ENCODE data around the gene MRFAP1. TPM values are rescaled to one million over a fixed set of nuclear protein-coding genes. Genes with fewer than 3 reads are reported as not detected.

MRFAP1 gene
- total RNA-seq, 6 experiments from 2014 or later, result 332 to 418 (median 364) TPM

DNA sequence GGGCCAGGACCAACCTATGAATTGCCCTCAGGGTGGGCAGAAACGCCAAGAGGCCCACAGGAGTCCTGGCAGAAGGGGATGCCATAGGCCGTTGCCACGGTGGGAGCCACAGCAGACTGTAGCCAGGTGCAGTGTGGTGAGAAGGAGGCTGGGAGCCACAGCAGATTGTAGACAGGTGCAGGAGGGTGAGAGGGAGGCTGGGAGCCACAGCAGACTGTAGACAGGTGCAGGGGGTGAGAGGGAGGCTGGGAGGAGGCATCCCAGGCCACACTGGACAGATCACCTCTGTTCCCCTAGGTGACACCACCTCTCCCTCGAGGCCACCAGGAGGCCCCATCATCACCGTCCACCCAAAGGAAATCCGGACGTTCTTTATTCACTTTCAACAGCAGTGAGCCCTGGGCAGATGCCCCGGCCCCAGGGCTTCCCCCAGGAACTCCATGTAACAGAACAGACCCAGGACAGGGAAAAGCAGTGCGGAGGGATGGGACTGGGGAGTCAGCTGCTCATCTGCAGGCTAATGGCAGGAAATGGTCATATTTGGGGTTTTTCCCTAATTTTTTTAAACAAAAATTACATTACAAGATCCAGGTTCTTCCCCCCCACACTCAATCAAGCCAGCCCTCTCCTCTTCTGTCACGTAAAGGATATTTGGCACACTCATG is 19.5 kb upstream of the MRFAP1 start:
- DNase-seq, result no peak
- H3K36me3 Mint-ChIP-seq (ENCODE audit: low read depth), result peaks cover 19% of the 10 kb centered on the region
- no peaks in the 10 kb centered on the region for H3K4me1 Mint-ChIP-seq (ENCODE audit: low read depth)
- no peaks in the 10 kb centered on the region for H3K9me3 Mint-ChIP-seq
- H3K4me3 Mint-ChIP-seq, result no peak overlapping the region
- TF ChIP-seq, protein P1, sequence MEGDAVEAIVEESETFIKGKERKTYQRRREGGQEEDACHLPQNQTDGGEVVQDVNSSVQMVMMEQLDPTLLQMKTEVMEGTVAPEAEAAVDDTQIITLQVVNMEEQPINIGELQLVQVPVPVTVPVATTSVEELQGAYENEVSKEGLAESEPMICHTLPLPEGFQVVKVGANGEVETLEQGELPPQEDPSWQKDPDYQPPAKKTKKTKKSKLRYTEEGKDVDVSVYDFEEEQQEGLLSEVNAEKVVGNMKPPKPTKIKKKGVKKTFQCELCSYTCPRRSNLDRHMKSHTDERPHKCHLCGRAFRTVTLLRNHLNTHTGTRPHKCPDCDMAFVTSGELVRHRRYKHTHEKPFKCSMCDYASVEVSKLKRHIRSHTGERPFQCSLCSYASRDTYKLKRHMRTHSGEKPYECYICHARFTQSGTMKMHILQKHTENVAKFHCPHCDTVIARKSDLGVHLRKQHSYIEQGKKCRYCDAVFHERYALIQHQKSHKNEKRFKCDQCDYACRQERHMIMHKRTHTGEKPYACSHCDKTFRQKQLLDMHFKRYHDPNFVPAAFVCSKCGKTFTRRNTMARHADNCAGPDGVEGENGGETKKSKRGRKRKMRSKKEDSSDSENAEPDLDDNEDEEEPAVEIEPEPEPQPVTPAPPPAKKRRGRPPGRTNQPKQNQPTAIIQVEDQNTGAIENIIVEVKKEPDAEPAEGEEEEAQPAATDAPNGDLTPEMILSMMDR (IDR thresholded peaks at IDR 0.05), result no peak
- H3K27me3 Mint-ChIP-seq (ENCODE audit: insufficient read depth), result peaks cover 2% of the 10 kb centered on the region; the same call in 1 of the 2 replicates
- no peak overlapping the region for H3K27ac Mint-ChIP-seq

DNA sequence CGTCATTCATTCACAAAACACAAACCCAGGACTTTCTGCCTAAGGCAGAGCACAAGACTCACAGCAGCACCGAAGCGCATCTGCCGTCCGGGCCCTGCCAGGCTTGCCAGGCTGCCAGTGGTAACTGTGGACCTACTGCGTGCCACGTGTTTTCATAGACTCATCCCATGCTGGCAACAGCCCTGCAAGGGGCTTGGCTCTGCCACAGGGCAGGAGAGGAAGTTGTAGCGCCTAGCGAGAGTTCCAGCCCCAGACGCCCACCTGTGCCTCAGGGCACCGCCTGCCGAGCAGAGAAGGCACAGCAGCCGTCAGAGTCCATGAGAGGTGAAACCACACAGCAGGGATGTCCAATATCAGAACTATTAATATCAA is 18.9 kb upstream of the MRFAP1 start:
- Mint-ChIP-seq H3K4me3 (no peak overlapping the region), H3K27me3 (ENCODE audit: insufficient read depth) (peaks cover 2% of the 10 kb centered on the region; the same call in 1 of the 2 replicates), H3K9me3 (no peaks in the 10 kb centered on the region), H3K27ac (no peak overlapping the region), H3K36me3 (ENCODE audit: low read depth) (peaks cover 14% of the 10 kb centered on the region), H3K4me1 (ENCODE audit: low read depth) (no peaks in the 10 kb centered on the region)
- no peak for DNase-seq
- TF ChIP-seq, protein P1 (IDR thresholded peaks at IDR 0.05), result no peak

DNA sequence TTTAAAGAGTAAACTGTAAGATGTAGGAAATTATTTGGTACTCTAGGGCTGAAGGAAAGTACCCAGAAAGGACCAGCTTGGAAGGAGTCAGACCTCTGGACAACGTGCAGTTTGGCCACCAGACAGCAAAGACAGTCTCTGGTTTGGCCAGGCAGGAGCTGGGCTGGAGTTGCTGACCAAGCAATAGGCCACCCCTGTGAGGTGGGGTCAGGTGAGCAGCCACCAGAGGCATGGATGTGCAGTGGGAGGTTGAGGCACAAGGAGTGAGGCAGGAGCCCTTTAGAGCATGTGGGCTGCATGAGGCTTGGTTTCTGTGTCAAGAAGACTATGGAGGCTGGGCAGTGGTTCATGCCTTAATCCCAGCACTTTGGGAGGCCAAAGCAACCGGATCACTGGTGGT is 17.7 kb upstream of the MRFAP1 start:
- no peaks in the 10 kb centered on the region for H3K9me3 Mint-ChIP-seq
- H3K4me1 Mint-ChIP-seq (ENCODE audit: low read depth), result no peaks in the 10 kb centered on the region
- no peak overlapping the region for H3K27ac Mint-ChIP-seq
- peaks cover 2% of the 10 kb centered on the region; the same call in 1 of the 2 replicates for H3K27me3 Mint-ChIP-seq (ENCODE audit: insufficient read depth)
- no peak for DNase-seq
- peaks cover 8% of the 10 kb centered on the region; the same call in 1 of the 2 replicates for H3K36me3 Mint-ChIP-seq (ENCODE audit: low read depth)
- no peak overlapping the region for H3K4me3 Mint-ChIP-seq
- TF ChIP-seq, protein P1 (IDR thresholded peaks at IDR 0.05), result no peak

DNA sequence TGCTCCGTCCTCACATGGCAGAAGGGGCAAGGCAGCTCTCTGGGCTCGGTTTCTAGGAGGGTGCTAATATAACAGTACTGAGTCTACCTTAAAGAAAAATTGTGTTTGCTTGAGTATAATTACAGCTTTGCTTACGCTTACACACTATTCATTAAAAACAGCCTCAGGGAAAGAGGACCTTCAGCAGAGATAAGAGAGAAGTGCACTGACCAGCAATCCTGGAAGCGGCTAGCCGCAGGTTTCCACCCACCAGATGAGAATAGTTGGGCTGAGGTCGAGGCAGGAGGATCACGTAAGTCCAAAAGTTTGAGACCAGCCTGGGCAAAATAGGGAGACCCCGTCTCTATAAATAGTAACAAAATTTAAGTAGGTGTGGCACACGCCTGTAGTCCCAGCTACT is 15.2 kb upstream of the MRFAP1 start:
- Mint-ChIP-seq H3K27ac (no peak overlapping the region), H3K4me1 (ENCODE audit: low read depth) (no peaks in the 10 kb centered on the region), H3K9me3 (no peaks in the 10 kb centered on the region), H3K36me3 (ENCODE audit: low read depth) (peaks cover 8% of the 10 kb centered on the region; the same call in 1 of the 2 replicates), H3K4me3 (no peak overlapping the region), H3K27me3 (ENCODE audit: insufficient read depth) (peaks cover 2% of the 10 kb centered on the region; the same call in 1 of the 2 replicates)
- no peak for DNase-seq
- TF ChIP-seq, protein P1 (IDR thresholded peaks at IDR 0.05), result no peak

DNA sequence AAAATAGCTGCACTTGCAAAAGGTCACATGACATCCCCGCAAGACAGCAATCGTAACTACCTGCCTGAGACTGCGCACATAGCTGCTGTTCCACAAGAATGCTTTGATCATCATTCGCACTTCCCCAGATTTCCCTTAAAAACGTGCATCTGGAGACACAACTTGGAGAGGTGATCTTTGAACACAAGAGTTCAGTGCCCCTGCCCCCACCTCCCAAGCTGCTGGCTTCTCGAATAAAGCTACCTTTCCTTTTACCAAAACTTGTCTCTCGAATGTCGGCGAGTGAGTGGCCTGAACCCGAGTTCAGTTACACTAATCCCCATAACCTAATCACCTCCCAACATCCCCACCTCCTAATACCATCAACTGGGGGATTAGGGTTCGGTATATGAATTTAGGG is 14.4 kb upstream of the MRFAP1 start:
- Mint-ChIP-seq H3K9me3 (no peaks in the 10 kb centered on the region), H3K27me3 (ENCODE audit: insufficient read depth) (peaks cover 2% of the 10 kb centered on the region; the same call in 1 of the 2 replicates), H3K36me3 (ENCODE audit: low read depth) (peaks cover 8% of the 10 kb centered on the region; the same call in 1 of the 2 replicates), H3K27ac (no peak overlapping the region), H3K4me3 (no peak overlapping the region), H3K4me1 (ENCODE audit: low read depth) (no peaks in the 10 kb centered on the region)
- DNase-seq, result no peak
- TF ChIP-seq, protein P1 (IDR thresholded peaks at IDR 0.05), result no peak

Data from HFFc6 (cell line).